GM20431 (cell line): ENCODE measurements around the gene DHX15.

ENCODE experiments used
- in situ Hi-C: fragments of 300-500 bp; cut with MseI, MboI; formaldehyde crosslinking; loops from one replicate; pipeline ENCODE4 v1.15.0; 2020; ENCODE audit warnings: low sequenced_read_pairs; ENCODE audit not compliant: unreplicated experiment

The DHX15 gene

DNA sequence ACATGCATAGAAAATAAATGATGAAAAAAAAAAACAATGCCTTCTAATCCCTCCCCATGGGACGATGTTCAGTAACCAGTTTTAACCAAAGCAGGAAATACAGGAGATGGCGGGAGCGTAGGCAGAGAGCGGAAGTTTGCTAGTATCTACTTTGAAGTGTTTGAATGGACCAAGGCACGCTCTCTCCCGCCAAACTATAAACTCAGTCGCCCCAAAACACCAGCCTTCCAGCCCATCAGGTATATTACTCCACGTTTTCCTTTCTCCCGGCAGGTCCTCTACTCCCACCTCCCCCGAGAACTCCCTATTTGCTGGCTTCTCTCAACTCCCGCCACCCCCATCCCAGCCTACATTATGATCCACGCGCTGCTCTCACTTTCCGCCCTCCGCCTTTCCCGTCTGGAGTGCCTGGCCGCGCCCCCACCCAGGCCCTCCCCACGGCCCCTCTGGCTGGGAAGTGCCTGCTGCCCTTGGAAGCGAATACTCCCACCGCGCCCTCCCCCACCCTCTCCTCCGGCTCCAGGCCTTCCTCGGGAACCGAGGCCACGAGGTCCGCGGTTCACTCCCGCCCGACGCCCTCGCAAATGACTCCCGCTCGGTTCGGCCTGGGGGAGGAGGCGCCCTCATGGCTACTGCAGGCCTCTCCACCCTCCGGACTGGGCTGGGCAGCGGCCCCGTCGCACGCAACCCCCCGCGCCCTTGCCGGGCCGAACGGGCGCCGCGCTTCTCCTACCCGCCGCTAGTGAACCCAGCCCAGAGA is 723 bp downstream of the DHX15 start:
- in situ Hi-C loops = no loop called here

DNA sequence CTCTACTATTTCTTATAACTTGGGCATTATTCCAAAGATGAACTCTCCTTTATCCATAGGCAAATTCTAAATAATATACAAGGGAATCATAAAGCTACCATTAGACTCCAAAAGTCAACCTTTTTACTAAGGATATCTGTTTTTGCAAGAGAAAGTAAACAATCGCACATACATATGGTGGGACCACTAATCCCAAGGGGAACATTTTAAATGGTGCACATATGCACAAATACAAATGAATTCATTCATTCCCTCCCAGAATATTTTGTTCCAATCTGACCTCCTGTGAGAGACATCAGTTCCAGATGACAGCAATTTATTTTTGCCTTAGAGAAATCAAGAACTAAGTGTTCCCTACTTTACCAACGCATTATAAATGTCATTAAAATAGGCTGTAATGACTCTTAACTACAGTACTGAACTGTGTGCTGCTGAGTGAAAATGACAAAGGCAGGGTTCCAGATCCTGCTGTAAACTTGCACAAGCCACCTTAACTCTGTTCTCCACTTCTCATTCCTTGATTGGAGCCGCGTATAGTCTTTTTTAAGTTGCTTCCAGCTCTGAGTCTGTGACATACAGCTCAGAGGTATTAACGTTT is 2.0 kb downstream of the DHX15 start:
- in situ Hi-C loops = no loop called here

DNA sequence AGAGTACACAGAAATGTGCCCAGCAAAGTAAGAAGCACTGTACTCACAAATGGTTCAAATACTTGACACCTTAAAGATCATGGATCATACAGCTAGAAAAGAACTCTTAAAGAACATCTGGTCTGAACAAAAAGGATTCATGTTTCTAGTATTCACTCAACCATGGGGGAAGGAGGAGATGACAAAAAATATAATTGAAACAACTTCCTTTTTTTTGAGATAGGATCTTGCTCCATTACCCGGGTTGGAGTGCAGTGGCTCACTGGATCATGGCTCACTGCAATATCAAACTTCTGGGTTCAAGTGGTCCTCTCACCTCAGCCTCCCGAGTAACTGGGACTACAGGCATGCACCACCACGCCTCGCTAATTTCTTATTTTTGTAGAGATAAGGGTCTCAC is 6.0 kb downstream of the DHX15 start:
- in situ Hi-C loops = no loop called here

- in situ Hi-C loops = no loop called here
These were observed 8.1 kb downstream of the DHX15 start for GRCh38 chr4:24576276-24576675.

GRCh38 chr4:24574236-24574635 is 10.1 kb downstream of the DHX15 start:
- in situ Hi-C loops = no loop called here

DNA sequence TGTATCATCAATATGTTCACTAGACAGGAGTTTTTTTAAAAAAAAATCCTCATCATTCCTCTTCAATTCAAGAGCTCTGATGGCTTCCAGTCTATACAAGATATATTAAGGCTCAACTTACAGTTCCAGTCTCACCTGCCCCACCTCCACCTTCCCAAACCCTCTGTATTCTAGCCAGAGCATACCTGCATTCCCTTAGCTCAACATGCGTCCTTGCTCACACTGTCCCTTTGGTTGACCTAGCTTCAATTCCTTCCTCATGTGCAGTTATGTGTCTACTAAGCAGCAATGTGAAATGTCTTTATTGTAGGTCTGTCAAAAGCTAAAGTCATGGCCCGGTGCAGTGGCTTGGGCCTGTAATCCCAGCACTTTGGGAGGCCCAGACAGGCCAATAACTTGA is 10.8 kb downstream of the DHX15 start:
- in situ Hi-C loops = no loop called here

DNA sequence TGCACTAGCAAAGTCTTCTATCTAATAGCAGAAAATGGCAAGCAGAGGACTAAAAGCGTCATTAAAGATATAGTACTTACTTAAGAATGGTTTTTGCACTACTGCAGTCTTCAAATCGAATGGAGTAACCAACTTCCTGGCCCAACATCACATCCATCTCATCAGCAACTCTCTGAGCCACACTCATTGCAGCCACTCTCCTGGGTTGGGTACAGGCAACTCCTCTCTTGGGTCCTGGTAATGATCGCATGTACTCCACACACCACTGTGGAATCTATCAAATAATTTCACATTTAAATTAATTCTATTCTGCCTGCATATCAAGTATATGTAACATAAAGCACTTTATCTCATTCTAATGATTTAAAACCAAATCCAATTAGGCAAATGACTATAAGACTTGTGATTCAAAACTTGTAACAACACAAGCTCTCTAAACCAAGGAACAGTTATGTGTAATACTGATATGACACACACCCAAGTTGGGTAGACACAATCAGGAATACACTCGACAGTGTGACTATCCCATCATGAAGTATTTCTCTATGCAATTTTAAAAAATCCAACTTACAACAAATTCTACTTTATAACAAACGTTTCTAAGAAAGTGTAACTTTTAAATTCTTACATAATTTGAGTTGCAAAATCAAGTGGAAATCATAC is 13.6 kb downstream of the DHX15 start:
- in situ Hi-C loops = no loop called here

DNA sequence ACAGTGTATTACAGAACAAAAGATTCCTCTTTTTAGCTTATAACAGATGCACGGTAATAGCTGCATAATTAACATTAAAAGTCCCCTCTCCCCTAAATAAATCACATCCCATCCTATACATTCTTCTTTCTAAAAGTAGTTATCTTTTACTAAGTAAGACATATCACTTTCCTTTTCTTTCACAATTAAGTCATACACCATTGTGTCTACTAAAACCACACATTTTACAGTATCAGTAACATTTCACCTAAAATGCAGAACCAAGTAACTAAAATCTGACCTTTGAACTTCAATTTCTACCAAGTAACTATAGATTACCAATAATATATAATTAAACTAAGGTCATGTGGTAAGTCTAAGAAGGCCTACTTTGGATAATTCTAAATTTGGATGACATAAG is 14.2 kb downstream of the DHX15 start:
- in situ Hi-C loops = no loop called here

GRCh38 chr4:24569662-24570061 is 14.7 kb downstream of the DHX15 start:
- in situ Hi-C loops = no loop called here

GRCh38 chr4:24568425-24568824 is 15.9 kb downstream of the DHX15 start:
- in situ Hi-C loops = no loop called here

- in situ Hi-C loops = no loop called here
These were observed 19.3 kb downstream of the DHX15 start for GRCh38 chr4:24565054-24565453.

GRCh38 chr4:24564488-24564887 is 19.9 kb downstream of the DHX15 start:
- in situ Hi-C loops = no loop called here

- in situ Hi-C loops = no loop called here
These were observed 22.8 kb downstream of the DHX15 start for GRCh38 chr4:24561438-24562139.

- in situ Hi-C loops = no loop called here
These were observed 23.4 kb downstream of the DHX15 start for GRCh38 chr4:24560868-24561368.

GRCh38 chr4:24559889-24560288 is 24.5 kb downstream of the DHX15 start:
- in situ Hi-C loops = no loop called here

GRCh38 chr4:24559032-24559821 is 25.1 kb downstream of the DHX15 start:
- in situ Hi-C loops = no loop called here

DNA sequence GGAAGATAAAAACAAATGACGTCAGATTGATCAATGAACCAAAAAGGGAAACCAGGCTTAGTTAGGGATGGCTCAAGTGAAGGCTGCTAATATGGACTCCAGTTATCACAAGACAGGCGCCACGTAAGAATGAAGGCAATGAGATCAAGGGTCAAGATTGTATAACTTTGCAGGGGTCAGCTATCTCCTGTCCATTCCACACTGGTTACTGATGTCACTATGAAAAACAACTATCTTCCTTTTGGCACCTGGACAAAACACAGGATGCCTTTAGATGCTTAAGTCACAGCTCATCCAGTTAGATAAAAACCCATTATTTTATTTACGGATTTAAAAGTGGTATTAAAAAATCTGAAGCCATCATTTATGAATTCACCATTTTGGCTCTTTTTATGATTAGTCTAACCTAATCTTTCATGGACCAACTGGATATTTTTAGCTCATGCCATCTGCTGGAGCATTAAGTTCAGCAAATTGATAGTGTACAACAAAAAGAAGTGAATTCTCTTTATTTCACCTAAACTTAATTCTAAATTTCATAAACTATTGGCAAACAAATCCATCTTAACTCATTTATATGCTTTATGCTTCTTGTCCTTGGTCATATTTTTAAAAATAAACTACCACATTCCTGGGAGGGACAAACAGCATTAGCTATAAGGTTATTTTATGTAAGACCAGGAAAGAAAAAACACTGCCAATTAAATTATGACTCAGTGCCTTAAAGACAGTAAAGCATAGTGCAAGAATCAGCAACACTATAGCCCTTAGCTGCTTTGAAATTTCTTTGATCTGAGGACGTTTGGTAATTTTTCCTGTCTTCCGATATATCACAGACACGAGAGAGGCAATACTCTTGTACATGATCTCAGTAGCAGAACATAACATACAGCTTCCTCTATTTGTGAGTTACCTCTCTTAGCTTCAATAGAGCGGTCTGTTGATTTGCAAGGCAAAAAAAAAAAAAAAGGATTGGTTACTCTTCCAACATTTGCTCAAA is 27.0 kb downstream of the DHX15 start:
- in situ Hi-C loops = no loop called here

DNA sequence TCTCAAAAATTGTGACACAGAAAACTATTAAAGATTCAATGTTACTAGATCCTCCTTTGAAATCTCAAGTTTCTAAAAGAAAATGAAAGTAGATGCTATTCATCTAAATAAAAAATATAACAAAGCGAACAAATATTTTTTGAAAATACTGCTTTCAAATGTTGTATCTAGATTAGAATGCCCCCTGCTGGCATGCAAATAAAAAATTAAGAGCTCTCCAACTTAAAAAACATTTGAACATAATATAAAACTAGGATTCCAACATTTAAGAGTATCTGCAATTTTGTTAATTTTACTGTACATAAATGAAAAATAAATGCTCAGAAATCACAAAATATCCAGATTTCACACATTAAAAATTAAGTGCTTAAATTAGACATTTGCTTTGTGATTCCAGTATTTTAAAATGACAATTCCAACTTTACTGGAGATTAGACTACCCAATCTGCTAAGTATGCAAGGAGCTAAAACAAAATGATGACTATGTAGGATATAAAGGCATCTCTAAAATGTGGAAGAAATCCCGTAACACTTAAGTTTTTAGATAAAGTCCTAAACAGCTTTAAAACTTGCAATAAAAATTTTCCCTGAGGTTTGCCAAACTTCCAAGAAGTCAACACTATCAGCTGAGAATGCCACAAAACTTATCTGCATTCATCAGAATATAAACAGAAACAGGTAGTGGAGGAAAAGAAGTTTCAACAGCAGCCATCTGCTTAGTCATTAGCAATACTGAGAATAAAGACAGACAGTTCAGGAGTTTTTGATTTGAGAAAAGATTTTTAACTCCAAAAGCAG is 32.7 kb downstream of the DHX15 start:
- in situ Hi-C loops = no loop called here
